Transverse colon (tissue), 4 donors: ENCODE measurements around the gene PRR30. TPM values are rescaled to one million over a fixed set of nuclear protein-coding genes. Genes with fewer than 3 reads are reported as not detected.

Experiments used
- DNase-seq: peaks from one replicate; pipeline ENCODE4 v3.0.0-alpha.2; 2019
- H3K27ac ChIP-seq, 4 donors: fragments of 200-600 bp; sonication (generic); 2 replicates each; pipeline ENCODE4 v1.5.1; 2016 to 2018; ENCODE audit warnings: inconsistent platforms in 4 of 4
- H3K27me3 ChIP-seq: fragments of 200-600 bp; sonication (generic); 2 replicates; pipeline ENCODE4 v1.5.1; 2017; ENCODE audit warnings: inconsistent platforms
- H3K36me3 ChIP-seq, 4 donors: fragments of 200-600 bp; sonication (generic); 2 replicates each; pipeline ENCODE4 v1.5.1; 2017 to 2019; ENCODE audit warnings: inconsistent platforms in 4 of 4
- H3K4me1 ChIP-seq, 4 donors: fragments of 200-600 bp; sonication (generic); 2 replicates each; pipeline ENCODE4 v1.5.1; 2017 to 2020; ENCODE audit warnings: inconsistent platforms in 4 of 4
- H3K4me3 ChIP-seq, 4 donors: fragments of 200-600 bp; sonication (generic); 1 replicate in 1 of 4; 2 replicates in 3 of 4; pipeline versions ENCODE4 v1.5.1 to v1.6.1; 2017 to 2019; ENCODE audit warnings: inconsistent platforms in 4 of 4
- H3K9me3 ChIP-seq, 2 donors: fragments of 200-600 bp; sonication (generic); 2 replicates each; pipeline ENCODE4 v1.5.1; 2017 to 2019; ENCODE audit warnings: inconsistent platforms in 2 of 2
- CTCF ChIP-seq, 5 experiments: fragments of 200-600 bp in 3 of 5; fragments of 450-650 bp in 2 of 5; sonication (generic) in 3 of 5; IDR thresholded peaks; 1 replicate in 2 of 5; 2 replicates in 3 of 5; pipeline ENCODE4 v1.5.1; 2016 to 2017; ENCODE audit warnings: antibody characterized with exemption in 5 of 5, inconsistent platforms in 3 of 5, mild to moderate bottlenecking in 2 of 5, moderate library complexity in 1 of 5
- EP300 ChIP-seq: sonication (generic); formaldehyde crosslinking; IDR thresholded peaks from one replicate; pipeline ENCODE4 v1.6.1; 2017; ENCODE audit warnings: antibody characterized with exemption, low read depth
- POLR2A ChIP-seq: fragments of 450-650 bp; IDR thresholded peaks from one replicate; pipeline ENCODE4 v1.6.1; 2016; ENCODE audit warnings: antibody characterized with exemption, mild to moderate bottlenecking, moderate library complexity
- POLR2AphosphoS5 ChIP-seq, 3 donors: sonication (generic); formaldehyde crosslinking; IDR thresholded peaks; one replicate each; pipeline ENCODE4 v1.6.1; 2016; ENCODE audit warnings: antibody characterized with exemption in 3 of 3
- WGBS, 2 donors: methylation state at CpG; one replicate each; pipeline ENCODE4 v1.1.5; 2018; ENCODE audit warnings: low coverage in 1 of 2; 5-methylcytosine and 5-hydroxymethylcytosine counted together
- in situ Hi-C, 4 donors: fragments of 200-750 bp; cut with MboI; loops; one replicate each; pipeline versions ENCODE4 v1.15.0 to v1.15.1; 2017; ENCODE audit warnings: low sequenced_read_pairs in 3 of 4, low pct_ligation_motif_present in 1 of 4, low pct_unique_long_range_greater_than_20kb in 1 of 4
- intact Hi-C: fragments of 100-400 bp; cut with DNase I; formaldehyde crosslinking; loops from one replicate; pipeline ENCODE4 v1.15.1; 2023; ENCODE audit warnings: low total_unique reads
- total RNA-seq, 4 donors: library from RNA; depleted of rRNA; stranded (reverse); fragments of >200 nt; gene quantifications; one replicate each; pipeline ENCODE4 v1.1.0, GENCODE V29; 2016

Gene PRR30
- total RNA-seq, 4 donors from 2014 or later, result not detected

- Histone ChIP-seq H3K4me3 (no peak overlapping the region), H3K9me3 (no peaks in the 10 kb centered on the region), H3K4me1 (peaks cover 7 to 19% (median 13%) of the 10 kb centered on the region in 4 donors), H3K27ac (no peak overlapping the region), H3K36me3 (peaks cover 0 to 1% (median 0%) of the 10 kb centered on the region in 4 donors), H3K27me3 (no peaks in the 10 kb centered on the region)
- TF ChIP-seq EP300, result no peak
- no peak for TF ChIP-seq POLR2AphosphoS5 (IDR thresholded peaks at IDR 0.05)
- TF ChIP-seq POLR2A, result no peak
- no peak for TF ChIP-seq CTCF (IDR thresholded peaks at IDR 0.05)
- intact Hi-C loops (loop anchor here (10.0 kb wide), 1 partner anchor 77 kb away; the partner anchor contains the start of genes ATRAID, CAD and SLC5A6), in situ Hi-C loops (no loop called here)
- DNase-seq, result no peak
- 91% methylated on average over 18 of the region's 21 CpGs; no CpG with 5 or more reads in 1 of the 2 donors for WGBS, 2 donors
Observed at GRCh38 chr2:27137322-27137935, 1.8 kb downstream of the PRR30 start.

DNA sequence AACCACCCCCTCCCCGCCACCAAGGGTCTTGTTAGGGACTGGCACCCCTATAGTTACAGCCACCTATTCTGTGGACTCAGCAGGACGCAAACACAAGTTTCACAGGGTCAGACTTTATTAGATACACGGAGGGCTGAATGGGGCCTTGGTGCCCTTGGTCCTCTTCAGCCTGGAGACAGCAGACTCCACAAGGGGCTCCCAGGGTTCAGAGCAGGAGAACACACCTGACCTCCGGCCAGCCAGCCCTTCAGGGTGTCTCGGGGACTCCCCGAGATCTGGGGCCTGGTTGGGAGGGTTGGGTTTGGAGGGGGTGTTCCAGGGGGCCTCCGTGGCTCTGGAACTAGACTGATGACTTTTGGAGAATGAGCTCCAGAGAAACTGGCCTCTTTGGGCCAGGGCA is 2.5 kb downstream of the PRR30 start:
- intact Hi-C loops (loop anchor here (10.0 kb wide), 1 partner anchor 78 kb away; the partner anchor contains the start of genes ATRAID, CAD and SLC5A6), in situ Hi-C loops (no loop called here)
- Histone ChIP-seq H3K4me1 (peaks cover 7 to 20% (median 15%) of the 10 kb centered on the region in 4 donors), H3K36me3 (peaks cover 0 to 7% (median 2%) of the 10 kb centered on the region in 4 donors), H3K27ac (no peak overlapping the region), H3K27me3 (no peaks in the 10 kb centered on the region), H3K4me3 (no peak overlapping the region), H3K9me3 (no peaks in the 10 kb centered on the region)
- no peak for DNase-seq
- no peak for TF ChIP-seq POLR2A
- 92 to 100% methylated on average over 3 to 7 of the region's 7 CpGs for WGBS, 2 donors

DNA sequence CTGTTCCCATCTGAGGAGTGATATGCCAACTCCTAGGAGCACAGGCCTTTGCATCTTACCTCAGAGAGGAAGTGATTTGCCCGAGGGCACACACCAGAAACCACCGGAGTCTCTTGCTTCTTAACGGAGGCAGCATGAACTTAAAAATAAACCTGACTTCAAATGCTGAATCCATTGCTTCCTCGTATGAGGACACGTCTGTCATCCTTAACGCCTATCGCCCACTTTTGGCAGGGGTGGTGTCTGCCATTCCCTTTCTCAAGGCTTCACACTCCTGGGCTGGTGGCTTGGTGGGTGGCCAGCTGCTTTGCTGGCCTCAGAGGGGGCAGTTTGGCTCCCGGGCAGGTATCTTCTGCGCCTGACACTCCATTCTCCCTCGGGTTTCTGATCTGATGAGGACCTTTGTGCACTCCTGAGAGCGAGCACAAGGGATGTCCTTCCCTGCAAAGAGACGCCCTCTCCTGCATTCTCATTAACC is 3.7 kb downstream of the PRR30 start:
- H3K36me3 ChIP-seq, result peaks cover 0 to 19% (median 4%) of the 10 kb centered on the region in 4 donors
- 84 to 100% methylated on average over 2 to 9 of the region's 12 CpGs for WGBS, 2 donors
- DNase-seq, result no peak

DNA sequence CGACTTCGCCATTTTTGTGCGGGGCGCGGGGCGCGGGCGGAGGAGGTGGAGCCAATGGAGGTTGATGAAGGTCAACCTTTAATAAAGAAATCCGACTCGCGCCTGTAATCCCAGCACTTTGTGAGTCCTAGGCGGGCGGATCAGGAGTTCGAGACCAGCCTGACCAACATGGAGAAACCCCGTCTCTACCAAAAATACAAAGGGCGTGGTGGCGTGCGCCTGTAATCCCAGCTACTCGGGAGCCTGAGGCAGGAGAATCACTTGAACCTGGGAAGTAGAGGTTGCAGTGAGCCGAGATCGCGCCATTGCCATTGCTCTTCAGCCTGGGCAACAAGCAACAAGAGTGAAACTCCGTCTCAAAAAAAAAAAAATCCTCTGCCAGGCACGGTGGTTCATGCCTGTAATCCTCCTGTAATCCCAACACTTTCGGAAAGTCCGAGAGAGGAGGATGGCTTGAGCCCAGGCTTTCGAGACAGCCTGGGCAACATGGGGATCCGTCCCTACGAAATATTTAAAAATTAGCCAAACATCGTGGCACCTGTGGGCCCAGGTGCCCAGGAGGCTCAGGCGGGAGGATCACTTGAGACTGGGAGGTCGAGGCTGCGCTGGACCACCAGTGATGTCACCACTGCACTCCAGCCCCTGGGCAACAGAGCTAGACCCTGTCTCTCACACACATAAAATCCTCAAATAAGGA is 4.3 kb downstream of the PRR30 start:
- H3K9me3 ChIP-seq, result no peaks in the 10 kb centered on the region
- no peak for DNase-seq
- H3K36me3 ChIP-seq, result peaks cover 0 to 19% (median 4%) of the 10 kb centered on the region in 4 donors
- H3K4me1 ChIP-seq, result peaks cover 7 to 20% (median 15%) of the 10 kb centered on the region in 4 donors
- in situ Hi-C loops, result no loop called here
- intact Hi-C loops, result loop anchor here (10.0 kb wide), 1 partner anchor 80 kb away; the partner anchor contains the start of genes ATRAID, CAD and SLC5A6
- H3K27me3 ChIP-seq, result no peaks in the 10 kb centered on the region
- H3K4me3 ChIP-seq, result peak overlapping the region in 3 of 4 donors; percentile 17 to 99 (median 76)
- H3K27ac ChIP-seq, result peak overlapping the region; percentile 88 to 97 (median 96)
- TF ChIP-seq CTCF (IDR thresholded peaks at IDR 0.05) (no peak), POLR2A (no peak), POLR2AphosphoS5 (IDR thresholded peaks at IDR 0.05) (no peak), EP300 (no peak)
- 66 to 81% methylated on average over 3 to 26 of the region's 33 CpGs for WGBS, 2 donors

More for the DNA sequence above, 3.7 kb downstream of the PRR30 start:
- H3K27me3 ChIP-seq, result no peaks in the 10 kb centered on the region
- H3K27ac ChIP-seq, result peak overlapping the region in 1 of 4 donors; percentile 95
- intact Hi-C loops, result loop anchor here (10.0 kb wide), 1 partner anchor 79 kb away; the partner anchor contains the start of genes ATRAID, CAD and SLC5A6
- H3K4me1 ChIP-seq, result peaks cover 7 to 20% (median 15%) of the 10 kb centered on the region in 4 donors
- in situ Hi-C loops, result no loop called here
- no peak for TF ChIP-seq CTCF (IDR thresholded peaks at IDR 0.05)
- no peak overlapping the region for H3K4me3 ChIP-seq
- H3K9me3 ChIP-seq, result no peaks in the 10 kb centered on the region
